ENCODE results near the gene PRKCA.
"Not testable (repeated sequence)": the region's sequence is repeated elsewhere in the genome, so short reads cannot be mapped to it uniquely, and the experiment has no call there.

Gene PRKCA

GRCh38 chr17:66701462-66701861, 399.0 kb downstream of the PRKCA start:
- DNase-seq (ENCODE audit: low read depth in 4 of 4, low spot score in 1 of 4), result no peak

GRCh38 chr17:66702106-66702936, 399.9 kb downstream of the PRKCA start:
- DNase-seq (ENCODE audit: low read depth in 4 of 4, low spot score in 1 of 4), result no peak

- DNase-seq (ENCODE audit: low read depth in 4 of 4, low spot score in 1 of 4), result no peak
Observed at GRCh38 chr17:66704858-66705520, 402.6 kb downstream of the PRKCA start.

GRCh38 chr17:66706851-66707450, 404.5 kb downstream of the PRKCA start:
- DNase-seq (ENCODE audit: low read depth in 4 of 4, low spot score in 1 of 4), result no peak

GRCh38 chr17:66711401-66711800, 409.0 kb downstream of the PRKCA start:
- DNase-seq (ENCODE audit: low read depth in 4 of 4, low spot score in 1 of 4), result no peak

- DNase-seq (ENCODE audit: low read depth in 4 of 4, low spot score in 1 of 4), result no peak
Observed at GRCh38 chr17:66711881-66712321, 409.5 kb downstream of the PRKCA start.

- no peak for DNase-seq (ENCODE audit: low read depth in 4 of 4, low spot score in 1 of 4)
Observed at GRCh38 chr17:66712453-66712852, 410.0 kb downstream of the PRKCA start.

GRCh38 chr17:66713021-66713532, 410.7 kb downstream of the PRKCA start:
- DNase-seq (ENCODE audit: low read depth in 4 of 4, low spot score in 1 of 4), result not testable (repeated sequence)

- DNase-seq (ENCODE audit: low read depth in 4 of 4, low spot score in 1 of 4), result no peak
Observed at GRCh38 chr17:66713533-66714042, 411.2 kb downstream of the PRKCA start.

GRCh38 chr17:66714046-66715023, 411.9 kb downstream of the PRKCA start:
- no peak for DNase-seq (ENCODE audit: low read depth in 4 of 4, low spot score in 1 of 4)

GRCh38 chr17:66715076-66715675, 412.8 kb downstream of the PRKCA start:
- DNase-seq (ENCODE audit: low read depth in 4 of 4, low spot score in 1 of 4), result no peak

- DNase-seq (ENCODE audit: low read depth in 4 of 4, low spot score in 1 of 4), result no peak
Observed at GRCh38 chr17:66715745-66716156, 413.3 kb downstream of the PRKCA start.

- no peak for DNase-seq (ENCODE audit: low read depth in 4 of 4, low spot score in 1 of 4)
Observed at GRCh38 chr17:66716236-66717026, 414.0 kb downstream of the PRKCA start.

- no peak for DNase-seq (ENCODE audit: low read depth in 4 of 4, low spot score in 1 of 4)
Observed at GRCh38 chr17:66717641-66718058, 415.2 kb downstream of the PRKCA start.

GRCh38 chr17:66720027-66720426, 417.6 kb downstream of the PRKCA start:
- no peak for DNase-seq (ENCODE audit: low read depth in 4 of 4, low spot score in 1 of 4)

- no peak for DNase-seq (ENCODE audit: low read depth in 4 of 4, low spot score in 1 of 4)
Observed at GRCh38 chr17:66720567-66720966, 418.2 kb downstream of the PRKCA start.

- DNase-seq (ENCODE audit: low read depth in 4 of 4, low spot score in 1 of 4), result no peak
Observed at GRCh38 chr17:66722341-66722740, 419.9 kb downstream of the PRKCA start.

- no peak for DNase-seq (ENCODE audit: low read depth in 4 of 4, low spot score in 1 of 4)
Observed at GRCh38 chr17:66724581-66725341, 422.3 kb downstream of the PRKCA start.

Data from stimulated activated CD4-positive, alpha-beta T cell treated with anti-CD3 and anti-CD28 coated beads, Interleukin-1b, Interleukin-23, amount 100 ng/mL, for 24 hours (primary cell).